Measurements from ENCODE around the gene ENDOU.

- TF ChIP-seq CTCF (conservative IDR thresholded peaks at IDR 0.05; ENCODE audit: low read length) (no peak), EZH2phosphoT487 (IDR thresholded peaks at IDR 0.05; ENCODE audit: borderline replicate concordance, low read depth, low read length) (no peak)
These were observed 603 bp upstream of the ENDOU start for GRCh38 chr12:47725893-47726292.
